ENCODE results near the gene TNIK. TPM values are rescaled to one million over a fixed set of nuclear protein-coding genes. Genes with fewer than 3 reads are reported as not detected.

Gene TNIK
- total RNA-seq, 1 donor from 2014 or later, result 15.5 TPM

DNA sequence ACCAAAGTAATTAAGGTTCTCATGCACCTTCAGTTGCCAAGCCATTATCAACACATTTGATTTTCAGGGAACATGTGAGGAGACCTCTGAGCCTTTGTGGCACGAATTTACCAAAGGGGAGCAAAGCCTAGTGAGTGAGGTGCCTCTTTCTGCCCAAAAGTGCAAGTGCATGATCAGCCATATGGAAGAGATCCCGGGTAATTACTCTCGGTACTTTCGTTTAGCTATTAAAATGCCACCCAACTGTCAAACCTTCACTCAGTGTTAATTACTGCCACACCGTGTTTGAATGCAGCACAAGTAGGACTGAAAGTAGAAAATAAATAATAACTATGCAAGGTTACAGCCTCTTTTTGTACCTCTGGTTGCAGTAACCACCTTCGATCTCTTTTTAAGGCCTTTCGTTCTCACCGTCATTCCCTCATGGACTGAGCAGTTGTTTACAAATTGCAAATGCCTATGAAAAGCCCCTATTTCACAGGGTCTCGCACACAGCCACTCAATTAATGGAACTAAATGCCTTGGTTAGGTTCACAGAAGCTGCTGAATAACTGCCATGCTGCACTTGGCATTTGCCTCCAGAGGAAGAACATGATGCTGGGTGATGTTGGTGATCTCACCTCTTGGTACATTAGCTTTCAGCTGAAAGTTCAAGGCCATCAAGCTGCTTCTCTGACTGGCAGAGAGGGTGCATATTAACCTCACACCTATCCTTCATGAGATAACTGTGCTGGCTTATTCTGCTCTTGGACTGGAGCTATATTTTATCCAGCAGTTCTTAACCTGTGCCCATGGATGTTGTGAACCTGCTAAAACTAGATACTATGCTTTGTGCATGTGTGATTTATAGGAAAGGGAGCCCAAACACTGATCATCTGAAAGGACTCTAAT, 69.9 kb downstream of the TNIK start:
- H3K27me3 Mint-ChIP-seq (ENCODE audit: unreplicated experiment), result no peaks in the 10 kb centered on the region
- peaks cover 29% of the 10 kb centered on the region for H3K4me1 Mint-ChIP-seq (ENCODE audit: unreplicated experiment)
- TF ChIP-seq, protein P1, sequence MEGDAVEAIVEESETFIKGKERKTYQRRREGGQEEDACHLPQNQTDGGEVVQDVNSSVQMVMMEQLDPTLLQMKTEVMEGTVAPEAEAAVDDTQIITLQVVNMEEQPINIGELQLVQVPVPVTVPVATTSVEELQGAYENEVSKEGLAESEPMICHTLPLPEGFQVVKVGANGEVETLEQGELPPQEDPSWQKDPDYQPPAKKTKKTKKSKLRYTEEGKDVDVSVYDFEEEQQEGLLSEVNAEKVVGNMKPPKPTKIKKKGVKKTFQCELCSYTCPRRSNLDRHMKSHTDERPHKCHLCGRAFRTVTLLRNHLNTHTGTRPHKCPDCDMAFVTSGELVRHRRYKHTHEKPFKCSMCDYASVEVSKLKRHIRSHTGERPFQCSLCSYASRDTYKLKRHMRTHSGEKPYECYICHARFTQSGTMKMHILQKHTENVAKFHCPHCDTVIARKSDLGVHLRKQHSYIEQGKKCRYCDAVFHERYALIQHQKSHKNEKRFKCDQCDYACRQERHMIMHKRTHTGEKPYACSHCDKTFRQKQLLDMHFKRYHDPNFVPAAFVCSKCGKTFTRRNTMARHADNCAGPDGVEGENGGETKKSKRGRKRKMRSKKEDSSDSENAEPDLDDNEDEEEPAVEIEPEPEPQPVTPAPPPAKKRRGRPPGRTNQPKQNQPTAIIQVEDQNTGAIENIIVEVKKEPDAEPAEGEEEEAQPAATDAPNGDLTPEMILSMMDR (IDR thresholded peaks at IDR 0.05), result no peak
- no peak for DNase-seq (ENCODE audit: extremely low spot score, unreplicated experiment)
- H3K4me3 Mint-ChIP-seq (ENCODE audit: unreplicated experiment), result no peak overlapping the region
- H3K9me3 Mint-ChIP-seq (ENCODE audit: unreplicated experiment), result peaks cover 6% of the 10 kb centered on the region
- H3K36me3 Mint-ChIP-seq (ENCODE audit: unreplicated experiment), result no peaks in the 10 kb centered on the region
- H3K27ac Mint-ChIP-seq (ENCODE audit: unreplicated experiment), result no peak overlapping the region

DNA sequence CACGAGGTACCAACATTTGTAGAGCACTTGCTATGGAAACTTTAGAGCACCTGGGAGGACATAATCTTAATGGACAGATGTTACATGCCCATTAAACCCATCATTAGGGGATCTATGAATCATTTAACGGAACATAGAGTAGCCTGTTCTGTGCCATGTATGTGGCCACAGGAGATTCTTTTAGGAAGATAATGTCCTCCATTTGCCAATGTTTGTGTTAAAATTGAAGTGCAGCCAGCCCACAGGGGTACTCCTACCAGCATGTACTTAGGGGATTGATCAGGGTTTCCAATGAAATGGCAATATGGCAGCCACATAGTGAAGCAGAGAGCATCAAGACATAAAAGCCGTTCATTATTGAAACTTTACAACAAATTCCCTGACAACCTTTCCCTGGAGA, 70.7 kb downstream of the TNIK start:
- TF ChIP-seq, protein P1 (IDR thresholded peaks at IDR 0.05), result no peak
- Mint-ChIP-seq H3K27me3 (ENCODE audit: unreplicated experiment) (no peaks in the 10 kb centered on the region), H3K4me3 (ENCODE audit: unreplicated experiment) (no peak overlapping the region), H3K27ac (ENCODE audit: unreplicated experiment) (no peak overlapping the region), H3K9me3 (ENCODE audit: unreplicated experiment) (peaks cover 6% of the 10 kb centered on the region), H3K4me1 (ENCODE audit: unreplicated experiment) (peaks cover 37% of the 10 kb centered on the region), H3K36me3 (ENCODE audit: unreplicated experiment) (no peaks in the 10 kb centered on the region)
- DNase-seq (ENCODE audit: extremely low spot score, unreplicated experiment), result no peak

DNA sequence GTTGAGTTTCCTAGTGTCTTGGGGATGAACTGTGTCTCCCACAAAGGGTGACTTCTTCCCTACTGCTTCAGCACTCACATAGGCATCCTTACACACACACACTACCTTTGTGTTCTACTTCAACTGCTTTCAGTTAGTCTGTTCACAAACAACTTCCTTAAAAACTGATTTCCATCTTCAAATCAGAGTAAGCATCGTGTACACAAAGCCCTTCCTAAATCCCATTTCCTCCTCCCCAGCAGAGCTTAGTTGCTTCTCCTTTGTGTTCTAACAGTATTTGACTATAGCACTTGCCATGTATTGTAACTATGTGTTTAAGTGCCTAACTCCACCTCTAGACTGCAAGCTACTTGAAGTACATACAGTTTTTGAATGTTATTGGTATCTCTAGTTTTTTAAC, 71.7 kb downstream of the TNIK start:
- Mint-ChIP-seq H3K27ac (ENCODE audit: unreplicated experiment) (no peak overlapping the region), H3K4me3 (ENCODE audit: unreplicated experiment) (no peak overlapping the region), H3K4me1 (ENCODE audit: unreplicated experiment) (peaks cover 38% of the 10 kb centered on the region), H3K9me3 (ENCODE audit: unreplicated experiment) (peaks cover 6% of the 10 kb centered on the region), H3K36me3 (ENCODE audit: unreplicated experiment) (no peaks in the 10 kb centered on the region), H3K27me3 (ENCODE audit: unreplicated experiment) (no peaks in the 10 kb centered on the region)
- TF ChIP-seq, protein P1 (IDR thresholded peaks at IDR 0.05), result no peak
- DNase-seq (ENCODE audit: extremely low spot score, unreplicated experiment), result no peak

DNA sequence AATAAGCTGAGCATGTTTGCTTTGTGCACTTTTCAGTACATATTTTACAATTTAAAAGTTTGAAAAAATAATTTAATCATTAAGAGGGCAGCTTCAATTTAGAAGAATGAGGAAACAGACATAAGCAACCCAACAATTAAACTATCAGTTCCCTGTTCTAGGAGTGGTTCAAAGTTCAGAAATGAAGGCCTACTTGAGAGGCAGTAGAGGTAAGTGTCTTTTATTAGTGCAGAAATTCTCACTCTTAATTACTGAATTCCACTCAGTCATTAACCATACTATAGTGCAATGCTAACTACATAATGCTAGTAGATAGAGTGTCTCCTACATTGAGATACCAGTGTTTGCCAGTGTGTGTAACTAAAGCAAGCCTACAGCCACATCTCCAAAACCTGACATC, 73.1 kb downstream of the TNIK start:
- H3K4me3 Mint-ChIP-seq (ENCODE audit: unreplicated experiment), result no peak overlapping the region
- H3K9me3 Mint-ChIP-seq (ENCODE audit: unreplicated experiment), result peaks cover 6% of the 10 kb centered on the region
- H3K27me3 Mint-ChIP-seq (ENCODE audit: unreplicated experiment), result no peaks in the 10 kb centered on the region
- peaks cover 31% of the 10 kb centered on the region for H3K4me1 Mint-ChIP-seq (ENCODE audit: unreplicated experiment)
- no peaks in the 10 kb centered on the region for H3K36me3 Mint-ChIP-seq (ENCODE audit: unreplicated experiment)
- no peak for DNase-seq (ENCODE audit: extremely low spot score, unreplicated experiment)
- H3K27ac Mint-ChIP-seq (ENCODE audit: unreplicated experiment), result no peak overlapping the region
- TF ChIP-seq, protein P1 (IDR thresholded peaks at IDR 0.05), result no peak

DNA sequence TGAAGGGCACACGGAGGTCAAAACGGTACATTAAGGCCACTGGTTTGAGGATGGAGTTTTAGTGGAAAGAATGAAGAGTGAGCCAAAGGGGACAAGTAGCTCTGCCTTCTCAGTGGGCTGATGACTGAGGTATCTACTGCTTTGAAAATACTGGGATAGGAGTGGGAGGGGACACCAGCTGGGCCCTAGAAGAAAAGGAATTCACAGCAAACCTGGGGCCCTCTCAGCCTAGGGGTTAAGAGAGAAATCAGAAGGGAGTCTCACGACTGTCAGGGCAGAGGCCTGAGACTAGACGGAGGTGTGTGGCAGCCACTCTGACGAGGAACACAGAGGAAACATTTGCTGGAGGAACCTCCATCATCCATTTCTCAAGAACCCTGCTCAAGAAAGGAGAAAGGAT, 75.1 kb downstream of the TNIK start:
- Mint-ChIP-seq H3K4me3 (ENCODE audit: unreplicated experiment) (no peak overlapping the region), H3K9me3 (ENCODE audit: unreplicated experiment) (no peaks in the 10 kb centered on the region), H3K4me1 (ENCODE audit: unreplicated experiment) (peaks cover 31% of the 10 kb centered on the region), H3K27me3 (ENCODE audit: unreplicated experiment) (no peaks in the 10 kb centered on the region), H3K36me3 (ENCODE audit: unreplicated experiment) (no peaks in the 10 kb centered on the region), H3K27ac (ENCODE audit: unreplicated experiment) (peak overlapping the region; percentile 69)
- TF ChIP-seq, protein P1 (IDR thresholded peaks at IDR 0.05), result no peak
- DNase-seq (ENCODE audit: extremely low spot score, unreplicated experiment), result no peak
